ENCODE data around the gene CIC. TPM values are rescaled to one million over a fixed set of nuclear protein-coding genes. Genes with fewer than 3 reads are reported as not detected.

The CIC gene
- polyA plus RNA-seq, 3 donors, result 0.62 to 42.2 (median 0.87) TPM

DNA sequence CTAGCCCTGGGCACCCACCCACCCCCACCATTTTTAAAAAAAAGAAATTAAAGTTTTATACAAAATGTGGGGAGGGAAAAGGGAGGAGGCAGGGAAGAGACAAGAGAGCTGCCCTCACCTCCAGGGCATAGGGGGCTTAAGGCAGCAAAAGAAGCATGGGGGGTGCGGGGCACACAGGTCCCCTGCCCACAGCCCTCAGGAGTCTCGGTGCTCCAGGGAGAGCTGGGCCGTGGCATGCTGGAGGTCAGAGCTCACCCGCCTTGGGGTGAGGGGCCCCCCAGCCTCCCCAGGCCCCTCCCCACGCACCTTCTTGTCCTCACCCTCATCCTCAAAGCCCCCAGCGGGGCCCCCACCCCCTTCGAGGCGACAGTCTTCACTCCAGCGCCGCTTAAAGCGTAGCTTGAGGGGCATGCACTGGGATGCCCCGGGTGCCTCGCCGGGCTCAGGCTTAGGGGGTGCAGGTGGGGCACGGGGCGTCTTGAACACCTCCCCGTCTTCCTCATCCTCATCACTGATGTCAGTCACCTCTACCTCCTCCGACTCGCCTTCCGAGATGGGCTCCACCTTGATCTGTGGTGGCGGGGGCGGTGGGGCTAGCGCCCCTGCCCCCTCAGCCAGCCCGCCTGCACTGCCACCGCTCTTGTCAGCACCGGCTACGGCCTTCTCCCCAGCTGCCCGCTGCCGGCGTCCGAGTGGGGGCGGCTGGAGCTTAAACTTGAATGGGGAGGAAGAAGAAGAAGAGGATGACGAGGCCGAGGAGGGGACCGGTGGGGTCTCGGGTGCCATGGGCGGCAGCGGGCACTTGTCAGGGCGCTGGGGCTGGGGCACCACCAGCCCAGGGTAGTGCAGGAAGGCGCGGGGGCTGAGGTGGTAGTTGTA is 20.5 kb upstream of the CIC start:
- TF ChIP-seq CTCF (IDR thresholded peaks at IDR 0.05), result no peak
- H3K4me3 ChIP-seq (replicated peaks in 1 of 3; ENCODE audit: low read depth in 2 of 3, low read length in 3 of 3), result no peak overlapping the region
- no peak overlapping the region for H3K9ac ChIP-seq (ENCODE audit: insufficient read depth, low read length, poor library complexity, severe bottlenecking)
- no peak for DNase-seq
- peaks cover 4 to 17% of the 10 kb centered on the region in 2 donors for H3K36me3 ChIP-seq (replicated peaks in 1 of 2; ENCODE audit: control insufficient read depth in 1 of 2, insufficient read depth in 2 of 2, low read length in 2 of 2)
- no peak overlapping the region for H3K27ac ChIP-seq (ENCODE audit: low read depth in 1 of 2, low read length in 2 of 2)
- Mint-ChIP-seq H3K27ac (no peak overlapping the region), H3K4me1 (peaks cover 47% of the 10 kb centered on the region), H3K27me3 (ENCODE audit: low read depth in 3 of 3) (peaks cover 0 to 4% (median 3%) of the 10 kb centered on the region in 3 donors), H3K9me3 (no peaks in the 10 kb centered on the region), H3K4me3 (no peak overlapping the region), H3K36me3 (peaks cover 9 to 22% of the 10 kb centered on the region in 2 donors)
- 93% methylated on average over 16 of the region's 41 CpGs for WGBS (ENCODE audit: insufficient coverage)
- no peaks in the 10 kb centered on the region for H3K27me3 ChIP-seq (ENCODE audit: control insufficient read depth in 2 of 2, insufficient read depth in 2 of 2, low read length in 2 of 2)
- peaks cover 64% of the 10 kb centered on the region for H4K20me1 ChIP-seq (ENCODE audit: insufficient read depth, low read length)
- no peaks in the 10 kb centered on the region for H3K9me3 ChIP-seq (replicated peaks in 1 of 2; ENCODE audit: control insufficient read depth in 1 of 2, insufficient read depth in 1 of 2, low read length in 2 of 2)
- peaks cover 39 to 48% of the 10 kb centered on the region in 2 donors for H3K4me1 ChIP-seq (ENCODE audit: control insufficient read depth in 1 of 2, insufficient read depth in 2 of 2, low read length in 2 of 2)
- H3K79me2 ChIP-seq (ENCODE audit: insufficient read depth, low read length), result peaks cover 36% of the 10 kb centered on the region
- H2AFZ ChIP-seq (ENCODE audit: insufficient read depth, low read depth, low read length, poor library complexity, severe bottlenecking), result no peak overlapping the region
- intact Hi-C loops (cut with micrococcal nuclease), result loop anchor here in 1 of 2 donors (10.0 kb wide), 1 partner anchor 114 kb away; the partner anchor contains the start of gene POU2F2
- H3K4me2 ChIP-seq (replicated peaks; ENCODE audit: extremely low read depth, low read length, poor library complexity, severe bottlenecking), result no peak overlapping the region

DNA sequence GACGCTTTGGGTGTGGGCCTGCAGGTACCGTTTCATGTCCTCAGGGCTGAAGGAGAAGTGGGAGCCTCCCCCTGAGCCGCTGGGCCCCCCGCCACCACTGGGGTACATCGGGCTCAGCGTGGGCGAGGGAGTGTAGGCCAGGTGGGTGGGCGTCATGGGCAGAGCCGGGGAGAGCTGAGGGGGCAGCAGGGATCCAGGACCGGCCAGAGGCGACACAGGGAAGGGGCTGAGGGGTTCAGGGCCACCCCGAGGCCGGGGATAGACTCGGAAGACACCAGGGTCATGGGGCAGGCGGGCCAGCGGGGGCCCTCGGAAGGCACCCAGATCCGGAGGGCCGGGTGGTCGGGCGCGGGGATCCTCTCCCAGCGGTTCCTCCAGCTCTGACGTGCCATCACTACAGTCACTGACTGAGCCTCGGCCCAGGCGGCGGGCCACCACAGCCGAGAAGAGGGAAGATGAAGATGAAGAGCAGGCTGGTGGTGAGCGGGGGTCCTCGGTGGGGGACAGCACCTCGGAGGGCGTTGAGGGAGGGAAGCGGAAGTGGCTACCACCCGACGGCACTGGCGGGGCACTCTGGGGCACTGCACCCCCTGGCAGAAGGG is 19.8 kb upstream of the CIC start:
- H3K4me3 Mint-ChIP-seq, result no peak overlapping the region
- Histone ChIP-seq H4K20me1 (ENCODE audit: insufficient read depth, low read length) (peaks cover 64% of the 10 kb centered on the region), H3K4me2 (replicated peaks; ENCODE audit: extremely low read depth, low read length, poor library complexity, severe bottlenecking) (no peak overlapping the region), H3K4me1 (ENCODE audit: control insufficient read depth in 1 of 2, insufficient read depth in 2 of 2, low read length in 2 of 2) (peaks cover 32 to 40% of the 10 kb centered on the region in 2 donors), H3K27me3 (ENCODE audit: control insufficient read depth in 2 of 2, insufficient read depth in 2 of 2, low read length in 2 of 2) (no peaks in the 10 kb centered on the region), H3K79me2 (ENCODE audit: insufficient read depth, low read length) (peaks cover 36% of the 10 kb centered on the region), H3K27ac (ENCODE audit: low read depth in 1 of 2, low read length in 2 of 2) (no peak overlapping the region), H3K4me3 (replicated peaks in 1 of 3; ENCODE audit: low read depth in 2 of 3, low read length in 3 of 3) (no peak overlapping the region), H2AFZ (ENCODE audit: insufficient read depth, low read depth, low read length, poor library complexity, severe bottlenecking) (no peak overlapping the region), H3K36me3 (replicated peaks in 1 of 2; ENCODE audit: control insufficient read depth in 1 of 2, insufficient read depth in 2 of 2, low read length in 2 of 2) (peaks cover 4 to 17% of the 10 kb centered on the region in 2 donors), H3K9ac (ENCODE audit: insufficient read depth, low read length, poor library complexity, severe bottlenecking) (no peak overlapping the region), H3K9me3 (replicated peaks in 1 of 2; ENCODE audit: control insufficient read depth in 1 of 2, insufficient read depth in 1 of 2, low read length in 2 of 2) (no peaks in the 10 kb centered on the region)
- no peak for DNase-seq
- H3K27ac Mint-ChIP-seq, result no peak overlapping the region
- H3K4me1 Mint-ChIP-seq, result peaks cover 45% of the 10 kb centered on the region
- WGBS (ENCODE audit: insufficient coverage), result 89% methylated on average over 27 of the region's 36 CpGs
- H3K9me3 Mint-ChIP-seq, result no peaks in the 10 kb centered on the region
- H3K27me3 Mint-ChIP-seq (ENCODE audit: low read depth in 3 of 3), result peaks cover 0 to 4% (median 3%) of the 10 kb centered on the region in 3 donors
- intact Hi-C loops (cut with micrococcal nuclease), result loop anchor here in 1 of 2 donors (10.0 kb wide), 1 partner anchor 114 kb away; the partner anchor contains the start of gene POU2F2
- TF ChIP-seq CTCF (IDR thresholded peaks at IDR 0.05), result no peak
- peaks cover 9 to 22% of the 10 kb centered on the region in 2 donors for H3K36me3 Mint-ChIP-seq

Measured in CD14-positive monocyte (primary cell).